Kidney epithelial cell (primary cell): Measurements from ENCODE around the gene CASK. TPM values are rescaled to one million over a fixed set of nuclear protein-coding genes. Genes with fewer than 3 reads are reported as not detected.

Experiments used
- DNase-seq: peaks from one replicate; pipeline ENCODE4 v3.0.0-alpha.2; 2010; ENCODE audit warnings: low read depth
- H3K27me3 ChIP-seq: 2 replicates; pipeline ENCODE4 v1.6.0; 2011; ENCODE audit warnings: low read length; ENCODE audit not compliant: control insufficient read depth, insufficient read depth
- H3K36me3 ChIP-seq: 2 replicates; pipeline ENCODE4 v1.5.1; 2011; ENCODE audit warnings: low read length; ENCODE audit not compliant: control insufficient read depth, insufficient read depth
- H3K4me3 ChIP-seq: 2 replicates; pipeline ENCODE4 v1.5.1; 2011; ENCODE audit warnings: low read depth, mild to moderate bottlenecking, control low read depth, low read length
- CTCF ChIP-seq: IDR thresholded peaks from 2 replicates; pipeline ENCODE4 v1.5.1; 2011; ENCODE audit warnings: mild to moderate bottlenecking, moderate library complexity, low read length, control low read depth, inconsistent platforms; ENCODE audit not compliant: insufficient read depth, poor library complexity, severe bottlenecking
- total RNA-seq: library from RNA; depleted of rRNA; stranded (reverse); fragments of >200 nt; gene quantifications from 2 replicates; pipeline ENCODE4 v1.2.3, GENCODE V29; 2015

The CASK gene
- total RNA-seq, result 45.5 and 69.1 TPM in 2 replicates

- Histone ChIP-seq H3K4me3 (peak within 1 kb of the TSS; percentile 77), H3K27me3 (no peaks in the 10 kb centered on the region), H3K36me3 (no peaks in the 10 kb centered on the region)
- peak; percentile 43 for DNase-seq
- TF ChIP-seq CTCF, result no peak
Measured at GRCh38 chrX:41923211-41923977, at the start of gene CASK. Gene CASK, minus strand, starts transcription at chrX:41923554. Its CDS starts 566 bp downstream, at chrX:41922988.

- no peaks in the 10 kb centered on the region for H3K27me3 ChIP-seq
- no peak for DNase-seq
- TF ChIP-seq CTCF, result no peak
- no peak overlapping the region for H3K4me3 ChIP-seq
- no peaks in the 10 kb centered on the region for H3K36me3 ChIP-seq
Measured at GRCh38 chrX:41971346-41971745, 48.0 kb upstream of the CASK start.

GRCh38 chrX:41970419-41970818 is 47.1 kb upstream of the CASK start:
- DNase-seq, result no peak
- H3K27me3 ChIP-seq, result no peaks in the 10 kb centered on the region
- no peak for TF ChIP-seq CTCF
- no peaks in the 10 kb centered on the region for H3K36me3 ChIP-seq
- no peak overlapping the region for H3K4me3 ChIP-seq

GRCh38 chrX:41963348-41963747 is 40.0 kb upstream of the CASK start:
- Histone ChIP-seq H3K36me3 (no peaks in the 10 kb centered on the region), H3K27me3 (no peaks in the 10 kb centered on the region), H3K4me3 (no peak overlapping the region)
- no peak for DNase-seq
- TF ChIP-seq CTCF, result no peak

- H3K27me3 ChIP-seq, result no peaks in the 10 kb centered on the region
- H3K36me3 ChIP-seq, result no peaks in the 10 kb centered on the region
- no peak overlapping the region for H3K4me3 ChIP-seq
- TF ChIP-seq CTCF, result no peak
- no peak for DNase-seq
Measured at GRCh38 chrX:41960142-41960541, 36.8 kb upstream of the CASK start.

- H3K27me3 ChIP-seq, result no peaks in the 10 kb centered on the region
- no peak for TF ChIP-seq CTCF
- no peak for DNase-seq
- H3K36me3 ChIP-seq, result no peaks in the 10 kb centered on the region
- no peak overlapping the region for H3K4me3 ChIP-seq
Measured at GRCh38 chrX:41958861-41959260, 35.5 kb upstream of the CASK start.
